Measurements from ENCODE around the gene UGT1A9.
"Not testable (repeated sequence)": the region's sequence is repeated elsewhere in the genome, so short reads cannot be mapped to it uniquely, and the experiment has no call there.

DNA sequence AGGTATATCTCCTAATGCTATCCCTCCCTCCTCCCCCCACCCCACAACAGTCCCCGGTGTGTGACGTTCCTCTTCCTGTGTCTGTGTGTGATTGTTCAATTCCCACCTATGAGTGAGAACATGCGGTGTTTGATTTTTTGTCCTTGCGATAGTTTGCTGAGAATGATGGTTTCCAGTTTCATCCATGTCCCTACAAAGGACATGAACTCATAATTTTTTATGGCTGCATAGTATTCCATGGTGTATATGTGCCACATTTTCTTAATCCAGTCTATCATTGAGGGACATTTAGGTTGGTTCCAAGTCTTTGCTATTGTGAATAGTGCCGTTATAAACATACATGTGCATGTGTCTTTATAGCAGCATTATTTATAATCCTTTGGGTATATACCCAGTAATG lies 29.1 kb downstream of the UGT1A9 start:
- not testable (repeated sequence) for TF ChIP-seq TAF1 (IDR thresholded peaks at IDR 0.05; ENCODE audit: borderline replicate concordance, low read depth, low read length); POLR2A (IDR thresholded peaks at IDR 0.05; ENCODE audit: low read depth, low read length)
